Stimulated activated CD4-positive, alpha-beta T cell treated with anti-CD3 and anti-CD28 coated beads, TNF-alpha, amount 100 ng/mL, for 48 hours (primary cell): ENCODE data around the gene ARID1B.

Experiments
- DNase-seq, 3 donors: peaks; one replicate each; pipeline ENCODE4 v3.0.0-alpha.2; 2020; ENCODE audit warnings: low read depth in 3 of 3

ARID1B gene

GRCh38 chr6:156773935-156774852 lies 3.0 kb upstream of the ARID1B start:
- DNase-seq, result no peak

GRCh38 chr6:156774863-156775405 lies 2.2 kb upstream of the ARID1B start:
- no peak for DNase-seq

GRCh38 chr6:156775717-156776116 lies 1.5 kb upstream of the ARID1B start:
- DNase-seq, result no peak

- DNase-seq, result no peak
Observed at GRCh38 chr6:156776470-156776839, 723 bp upstream of the ARID1B start.

GRCh38 chr6:156777577-156778453 lies 637 bp downstream of the ARID1B start:
- DNase-seq, result peak; percentile 32 to 43 (median 36)

- DNase-seq, result peak in 1 of 3 donors; percentile 32
Observed at GRCh38 chr6:156778454-156779205, 1.5 kb downstream of the ARID1B start.

- peak in 2 of 3 donors; percentile 33 to 50 for DNase-seq
Observed at GRCh38 chr6:156779206-156780094, 2.3 kb downstream of the ARID1B start.

GRCh38 chr6:156780102-156780641 lies 3.0 kb downstream of the ARID1B start:
- peak in 1 of 3 donors; percentile 34 for DNase-seq

- DNase-seq, result no peak
Observed at GRCh38 chr6:156780962-156781853, 4.0 kb downstream of the ARID1B start.

GRCh38 chr6:156781861-156782631 lies 4.9 kb downstream of the ARID1B start:
- DNase-seq, result no peak

- no peak for DNase-seq
Observed at GRCh38 chr6:156782691-156783320, 5.6 kb downstream of the ARID1B start.

- no peak for DNase-seq
Observed at GRCh38 chr6:156783958-156784357, 6.8 kb downstream of the ARID1B start.

- no peak for DNase-seq
Observed at GRCh38 chr6:156786652-156787051, 9.5 kb downstream of the ARID1B start.

GRCh38 chr6:156787569-156788492 lies 10.7 kb downstream of the ARID1B start:
- no peak for DNase-seq

GRCh38 chr6:156789081-156789943 lies 12.1 kb downstream of the ARID1B start:
- no peak for DNase-seq
